ENCODE data around the gene KLK15.

DNA sequence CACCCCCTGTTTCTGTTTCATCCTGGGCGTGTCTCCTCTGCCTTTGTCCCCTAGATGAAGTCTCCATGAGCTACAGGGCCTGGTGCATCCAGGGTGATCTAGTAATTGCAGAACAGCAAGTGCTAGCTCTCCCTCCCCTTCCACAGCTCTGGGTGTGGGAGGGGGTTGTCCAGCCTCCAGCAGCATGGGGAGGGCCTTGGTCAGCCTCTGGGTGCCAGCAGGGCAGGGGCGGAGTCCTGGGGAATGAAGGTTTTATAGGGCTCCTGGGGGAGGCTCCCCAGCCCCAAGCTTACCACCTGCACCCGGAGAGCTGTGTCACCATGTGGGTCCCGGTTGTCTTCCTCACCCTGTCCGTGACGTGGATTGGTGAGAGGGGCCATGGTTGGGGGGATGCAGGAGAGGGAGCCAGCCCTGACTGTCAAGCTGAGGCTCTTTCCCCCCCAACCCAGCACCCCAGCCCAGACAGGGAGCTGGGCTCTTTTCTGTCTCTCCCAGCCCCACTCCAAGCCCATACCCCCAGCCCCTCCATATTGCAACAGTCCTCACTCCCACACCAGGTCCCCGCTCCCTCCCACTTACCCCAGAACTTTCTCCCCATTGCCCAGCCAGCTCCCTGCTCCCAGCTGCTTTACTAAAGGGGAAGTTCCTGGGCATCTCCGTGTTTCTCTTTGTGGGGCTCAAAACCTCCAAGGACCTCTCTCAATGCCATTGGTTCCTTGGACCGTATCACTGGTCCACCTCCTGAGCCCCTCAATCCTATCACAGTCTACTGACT lies 21.4 kb upstream of the KLK15 start, which contains the start of gene KLK3:
- TF ChIP-seq POLR2A (IDR thresholded peaks at IDR 0.05) = no peak
- TF ChIP-seq, protein P1, sequence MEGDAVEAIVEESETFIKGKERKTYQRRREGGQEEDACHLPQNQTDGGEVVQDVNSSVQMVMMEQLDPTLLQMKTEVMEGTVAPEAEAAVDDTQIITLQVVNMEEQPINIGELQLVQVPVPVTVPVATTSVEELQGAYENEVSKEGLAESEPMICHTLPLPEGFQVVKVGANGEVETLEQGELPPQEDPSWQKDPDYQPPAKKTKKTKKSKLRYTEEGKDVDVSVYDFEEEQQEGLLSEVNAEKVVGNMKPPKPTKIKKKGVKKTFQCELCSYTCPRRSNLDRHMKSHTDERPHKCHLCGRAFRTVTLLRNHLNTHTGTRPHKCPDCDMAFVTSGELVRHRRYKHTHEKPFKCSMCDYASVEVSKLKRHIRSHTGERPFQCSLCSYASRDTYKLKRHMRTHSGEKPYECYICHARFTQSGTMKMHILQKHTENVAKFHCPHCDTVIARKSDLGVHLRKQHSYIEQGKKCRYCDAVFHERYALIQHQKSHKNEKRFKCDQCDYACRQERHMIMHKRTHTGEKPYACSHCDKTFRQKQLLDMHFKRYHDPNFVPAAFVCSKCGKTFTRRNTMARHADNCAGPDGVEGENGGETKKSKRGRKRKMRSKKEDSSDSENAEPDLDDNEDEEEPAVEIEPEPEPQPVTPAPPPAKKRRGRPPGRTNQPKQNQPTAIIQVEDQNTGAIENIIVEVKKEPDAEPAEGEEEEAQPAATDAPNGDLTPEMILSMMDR (IDR thresholded peaks at IDR 0.05) = no peak
